A549 treated with AZD2906 at 1 μM for 4 hours (cell line): ENCODE data around the gene TCTN2. TPM values are rescaled to one million over a fixed set of nuclear protein-coding genes. Genes with fewer than 3 reads are reported as not detected.

Experiments
- total RNA-seq: library from RNA; stranded (reverse); fragments of 200-300 nt; extraction: Qiagen RNA extraction; gene quantifications from 5 replicates; pipeline ENCODE4 v1.2.3, GENCODE V29; 2022

The TCTN2 gene
- 12.1 to 14.1 TPM (median 12.5 TPM) in 5 replicates for total RNA-seq

DNA sequence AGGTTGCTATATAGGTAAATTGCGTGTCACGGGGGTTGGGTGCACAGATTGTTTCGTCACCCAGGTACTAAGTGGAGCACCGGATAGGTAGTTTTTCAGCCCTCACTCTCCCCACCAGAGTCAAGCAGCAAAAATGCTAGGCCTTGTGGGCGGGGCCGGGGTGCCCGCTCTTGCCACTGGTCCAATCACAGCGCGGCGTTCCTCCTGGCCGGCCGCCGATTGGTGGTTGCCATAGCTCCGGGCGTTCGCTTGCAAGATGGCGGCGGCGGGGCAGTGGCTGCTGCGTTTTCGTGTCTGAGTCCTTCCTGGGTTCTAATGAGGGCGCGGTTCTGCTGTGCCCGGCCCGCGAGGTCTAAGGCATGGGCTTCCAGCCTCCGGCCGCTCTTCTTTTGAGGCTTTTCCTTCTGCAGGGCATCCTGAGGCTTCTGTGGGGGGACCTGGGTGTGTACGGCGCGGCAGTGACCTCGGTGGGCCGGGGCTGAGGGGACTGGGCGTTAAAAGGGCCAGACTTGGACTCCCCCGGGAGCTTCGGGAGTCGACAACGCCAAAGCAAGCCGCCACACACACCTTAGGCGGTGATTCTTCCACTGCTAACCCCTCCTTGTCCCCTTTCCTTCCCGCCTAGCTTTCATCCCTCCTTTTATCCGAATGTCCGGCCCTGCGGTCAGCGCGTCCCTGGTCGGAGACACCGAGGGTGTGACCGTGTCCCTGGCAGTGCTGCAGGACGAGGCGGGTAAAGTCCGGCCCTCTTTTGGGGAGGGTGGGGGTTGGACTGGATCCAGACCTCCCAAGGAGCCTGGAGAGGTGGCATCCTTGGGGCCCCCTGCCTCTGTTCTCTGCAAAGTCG lies at the start of gene TCTN2:
TCTN2 (plus strand) TSS at position 232 of the 847 bp plus-strand sequence; CDS start at position 360, 128 bp downstream.

DNA sequence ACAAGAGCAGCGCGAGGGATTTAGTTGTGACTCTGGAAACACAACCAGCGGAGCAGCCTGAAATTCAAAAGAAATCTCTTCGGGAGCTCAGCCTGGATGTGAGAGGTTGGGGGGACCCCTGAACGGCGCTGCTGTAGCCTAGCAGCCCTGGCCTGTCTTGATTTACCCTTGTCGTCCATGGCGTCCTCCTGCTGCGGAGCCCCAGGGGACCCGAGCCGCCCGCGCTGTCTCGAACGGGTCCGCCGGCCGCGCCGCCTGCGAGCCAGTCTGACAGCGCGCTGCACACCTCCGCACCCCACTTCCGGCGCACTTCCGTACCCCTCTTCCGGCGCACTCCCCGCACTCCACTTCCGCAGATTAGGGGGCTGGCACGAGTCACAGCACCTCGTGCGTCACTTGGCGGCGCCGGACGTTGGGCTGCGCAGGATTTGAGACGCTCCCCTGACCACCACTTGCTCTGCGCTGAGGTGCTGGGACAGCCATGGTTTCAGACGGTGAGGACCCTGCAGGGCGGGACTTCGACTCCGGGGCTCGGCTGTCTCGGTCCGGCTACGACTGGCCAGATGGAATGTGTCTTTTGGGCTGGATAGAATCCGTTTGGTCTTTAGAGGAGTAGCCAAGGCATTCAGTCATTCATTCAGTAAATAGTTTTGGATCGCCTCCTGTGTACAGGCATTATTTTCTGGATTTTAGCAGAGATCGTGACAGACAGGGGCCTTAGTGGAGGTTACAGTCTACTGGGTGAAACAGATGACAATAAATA lies 37.4 kb upstream of the TCTN2 start, which contains the start of the genes EIF2B1 and GTF2H3:
EIF2B1 (minus strand) TSS at position 308 of the 763 bp plus-strand sequence; CDS start at position 179, 129 bp downstream.
GTF2H3 (plus strand) TSS at position 451 of the 763 bp plus-strand sequence; CDS start at position 482, 31 bp downstream.

Other genes starting within 250 kb of the TCTN2 start
- gene RILPL2, start 234.4 kb upstream of the TCTN2 start, total RNA-seq, result 1.3 to 1.7 TPM (median 1.4 TPM) in 5 replicates
- 17.2 to 19.5 TPM (median 18.8 TPM) in 5 replicates for gene SNRNP35, start 213.0 kb upstream of the TCTN2 start, total RNA-seq
- gene RILPL1, start 137.4 kb upstream of the TCTN2 start, total RNA-seq, result 9.9 to 13.5 TPM (median 12.4 TPM) in 5 replicates
- 169 to 188 TPM (median 183 TPM) in 5 replicates for gene TMED2, start 86.6 kb upstream of the TCTN2 start, total RNA-seq
- gene DDX55, start 69.0 kb upstream of the TCTN2 start, total RNA-seq, result 26.3 to 30.2 TPM (median 28.7 TPM) in 5 replicates
- gene EIF2B1, start 37.4 kb upstream of the TCTN2 start, total RNA-seq, result 30.2 to 40.3 TPM (median 32.7 TPM) in 5 replicates
- gene GTF2H3, start 37.3 kb upstream of the TCTN2 start, total RNA-seq, result 23.9 to 50.5 TPM (median 26.1 TPM) in 5 replicates
- 17.2 to 20.5 TPM (median 19.6 TPM) in 5 replicates for gene ATP6V0A2, start 41.2 kb downstream of the TCTN2 start, total RNA-seq
- gene DNAH10, start 91.2 kb downstream of the TCTN2 start, total RNA-seq, result 0.17 to 0.29 TPM (median 0.27 TPM) in 5 replicates